ENCODE results near the gene FOXO3.

GRCh38 chr6:108618623-108619152 is 58.0 kb downstream of the FOXO3 start:
- TF ChIP-seq CTCF (IDR thresholded peaks at IDR 0.05) = no peak
- no peak for TF ChIP-seq POLR2A (IDR thresholded peaks at IDR 0.05)
- no peak for TF ChIP-seq POLR2AphosphoS5 (IDR thresholded peaks at IDR 0.05)

Data from prostate gland (tissue), 2 donors.